Astrocyte of the spinal cord (primary cell): ENCODE results near the gene ARHGAP28.

Source experiments
- DNase-seq: peaks from one replicate; pipeline ENCODE4 v3.0.0; 2011; ENCODE audit warnings: low read depth, low spot score
- H3K4me3 ChIP-seq: 2 replicates; pipeline ENCODE4 v1.5.1; 2011; ENCODE audit warnings: low read depth, mild to moderate bottlenecking, low read length, moderate library complexity
- in situ Hi-C: cut with HindIII; loops from 2 replicates; pipeline ENCODE4 v1.10.0; 2017; ENCODE audit warnings: low sequenced_read_pairs
- TF ChIP-seq, protein P1 (sequence below): IDR thresholded peaks from 2 replicates; pipeline ENCODE4 v1.5.1; 2012; ENCODE audit warnings: low read depth, mild to moderate bottlenecking, low read length, inconsistent platforms

Gene ARHGAP28

GRCh38 chr18:6854811-6855210, 125.3 kb downstream of the ARHGAP28 start:
- no peak for DNase-seq
- in situ Hi-C loops: no loop called here
- H3K4me3 ChIP-seq: no peak overlapping the region
- TF ChIP-seq, protein P1, sequence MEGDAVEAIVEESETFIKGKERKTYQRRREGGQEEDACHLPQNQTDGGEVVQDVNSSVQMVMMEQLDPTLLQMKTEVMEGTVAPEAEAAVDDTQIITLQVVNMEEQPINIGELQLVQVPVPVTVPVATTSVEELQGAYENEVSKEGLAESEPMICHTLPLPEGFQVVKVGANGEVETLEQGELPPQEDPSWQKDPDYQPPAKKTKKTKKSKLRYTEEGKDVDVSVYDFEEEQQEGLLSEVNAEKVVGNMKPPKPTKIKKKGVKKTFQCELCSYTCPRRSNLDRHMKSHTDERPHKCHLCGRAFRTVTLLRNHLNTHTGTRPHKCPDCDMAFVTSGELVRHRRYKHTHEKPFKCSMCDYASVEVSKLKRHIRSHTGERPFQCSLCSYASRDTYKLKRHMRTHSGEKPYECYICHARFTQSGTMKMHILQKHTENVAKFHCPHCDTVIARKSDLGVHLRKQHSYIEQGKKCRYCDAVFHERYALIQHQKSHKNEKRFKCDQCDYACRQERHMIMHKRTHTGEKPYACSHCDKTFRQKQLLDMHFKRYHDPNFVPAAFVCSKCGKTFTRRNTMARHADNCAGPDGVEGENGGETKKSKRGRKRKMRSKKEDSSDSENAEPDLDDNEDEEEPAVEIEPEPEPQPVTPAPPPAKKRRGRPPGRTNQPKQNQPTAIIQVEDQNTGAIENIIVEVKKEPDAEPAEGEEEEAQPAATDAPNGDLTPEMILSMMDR: no peak

DNA sequence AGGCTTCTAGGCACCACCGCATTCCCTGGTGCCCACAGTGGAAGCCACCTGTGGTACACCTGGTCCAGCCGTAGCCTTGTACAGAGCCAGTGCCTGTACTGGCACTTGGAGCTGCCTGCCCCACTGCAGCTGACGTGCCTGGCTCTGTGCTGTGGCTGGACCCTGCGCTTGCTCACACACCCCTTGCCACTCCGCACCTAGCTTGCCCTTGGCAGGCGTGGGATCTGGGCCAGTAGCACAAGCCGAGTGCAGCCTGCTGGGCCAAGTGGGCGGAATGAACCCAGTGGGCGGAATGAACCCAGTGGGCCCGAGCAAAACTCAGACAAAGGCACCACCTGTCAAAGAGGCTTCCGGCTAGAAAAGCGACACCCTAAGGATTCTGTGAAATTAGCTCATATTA, 126.3 kb downstream of the ARHGAP28 start:
- DNase-seq: no peak
- no peak overlapping the region for H3K4me3 ChIP-seq
- TF ChIP-seq, protein P1: no peak
- in situ Hi-C loops: no loop called here

GRCh38 chr18:6857300-6857699, 127.8 kb downstream of the ARHGAP28 start:
- TF ChIP-seq, protein P1: no peak
- DNase-seq: no peak
- in situ Hi-C loops: no loop called here
- H3K4me3 ChIP-seq: no peak overlapping the region

- in situ Hi-C loops: no loop called here
- no peak for DNase-seq
- TF ChIP-seq, protein P1: no peak
- no peak overlapping the region for H3K4me3 ChIP-seq
These were observed 130.3 kb downstream of the ARHGAP28 start for GRCh38 chr18:6859676-6860422.

DNA sequence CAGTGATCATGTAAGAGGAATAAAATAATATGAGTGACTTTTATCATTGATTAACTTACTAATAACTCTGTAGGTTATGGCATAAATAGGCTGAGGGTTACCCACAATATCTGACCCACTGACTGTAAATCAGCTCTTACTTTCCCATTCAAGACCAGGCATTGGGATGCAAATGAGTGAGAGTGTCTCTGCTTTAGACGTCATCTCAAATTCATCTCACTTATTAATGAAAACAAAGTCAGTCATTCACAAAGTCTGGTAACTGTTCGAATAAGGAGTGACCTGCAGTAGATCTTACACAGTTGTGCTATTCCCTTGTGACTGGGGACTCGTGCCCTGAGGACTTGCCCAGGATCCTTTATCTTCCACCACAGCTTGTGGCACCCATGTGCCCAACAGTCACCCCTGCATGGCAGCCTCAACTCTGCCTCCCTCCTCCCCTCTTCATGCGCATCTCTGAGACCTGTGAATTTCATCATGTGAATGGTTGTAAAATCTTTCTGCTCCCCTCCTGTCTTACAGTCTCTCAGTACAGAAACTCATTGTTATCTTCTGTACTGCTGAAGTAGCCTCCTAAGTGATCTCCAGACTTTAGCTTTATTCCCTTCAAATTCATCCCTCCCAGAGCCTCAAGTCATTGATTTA, 131.4 kb downstream of the ARHGAP28 start:
- H3K4me3 ChIP-seq: no peak overlapping the region
- TF ChIP-seq, protein P1: no peak
- DNase-seq: no peak
- in situ Hi-C loops: no loop called here

- H3K4me3 ChIP-seq: no peak overlapping the region
- in situ Hi-C loops: no loop called here
- TF ChIP-seq, protein P1: no peak
- no peak for DNase-seq
These were observed 135.7 kb downstream of the ARHGAP28 start for GRCh38 chr18:6865251-6865650.
